GM19452 (cell line): Measurements from ENCODE around the gene PRKCH.
"Not testable (repeated sequence)": the region's sequence is repeated elsewhere in the genome, so short reads cannot be mapped to it uniquely, and the experiment has no call there.

ENCODE experiments used
- ATAC-seq: cut with Tn5 transposase; IDR thresholded peaks from one replicate; pipeline ENCODE4 v1.9.1; 2021; ENCODE audit not compliant: unreplicated experiment

PRKCH gene

DNA sequence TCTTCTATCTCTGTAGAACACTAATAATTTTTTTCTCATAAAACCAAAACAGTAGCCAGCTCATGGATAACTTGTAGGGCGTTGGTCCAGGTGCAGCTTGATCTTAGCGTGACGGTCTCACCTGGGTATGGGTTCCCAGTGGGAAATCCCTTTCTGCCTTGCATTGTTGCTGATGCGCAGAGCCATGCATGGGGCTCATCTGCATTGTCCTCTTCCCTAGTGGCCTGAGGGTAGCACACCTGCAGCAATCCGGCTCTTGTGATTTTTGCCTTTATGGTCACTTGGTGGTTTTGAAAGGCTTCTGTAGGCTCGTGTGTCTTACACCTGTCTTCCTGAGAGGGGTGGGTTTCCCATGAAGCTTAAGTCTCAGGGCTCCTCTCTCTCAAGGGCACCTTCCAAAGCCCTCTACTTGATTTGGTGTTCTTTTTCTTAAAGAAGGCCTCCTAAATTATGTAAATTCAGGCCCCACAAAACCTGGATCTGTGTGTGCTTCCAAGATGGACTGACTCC lies 130.6 kb downstream of the PRKCH start:
- no peak for ATAC-seq

DNA sequence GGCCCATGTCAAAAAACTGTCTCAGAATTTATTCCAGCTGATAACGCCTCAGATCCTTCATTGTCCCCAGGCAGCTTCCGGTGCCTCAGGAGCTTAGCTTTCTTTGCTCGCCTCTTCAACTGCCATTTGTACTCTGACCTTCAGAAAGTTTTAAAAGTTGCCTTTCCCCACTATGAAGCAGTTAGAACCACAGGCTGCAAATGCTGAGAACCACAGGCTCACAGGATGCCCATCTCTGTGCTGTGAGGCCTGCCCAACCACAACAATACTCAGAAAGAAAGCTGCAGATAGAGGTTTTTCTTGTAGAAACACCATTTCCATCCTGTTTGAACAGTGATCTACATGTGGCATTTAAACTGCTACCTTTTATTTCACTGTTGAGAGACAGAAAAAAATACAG lies 131.1 kb downstream of the PRKCH start:
- no peak for ATAC-seq

DNA sequence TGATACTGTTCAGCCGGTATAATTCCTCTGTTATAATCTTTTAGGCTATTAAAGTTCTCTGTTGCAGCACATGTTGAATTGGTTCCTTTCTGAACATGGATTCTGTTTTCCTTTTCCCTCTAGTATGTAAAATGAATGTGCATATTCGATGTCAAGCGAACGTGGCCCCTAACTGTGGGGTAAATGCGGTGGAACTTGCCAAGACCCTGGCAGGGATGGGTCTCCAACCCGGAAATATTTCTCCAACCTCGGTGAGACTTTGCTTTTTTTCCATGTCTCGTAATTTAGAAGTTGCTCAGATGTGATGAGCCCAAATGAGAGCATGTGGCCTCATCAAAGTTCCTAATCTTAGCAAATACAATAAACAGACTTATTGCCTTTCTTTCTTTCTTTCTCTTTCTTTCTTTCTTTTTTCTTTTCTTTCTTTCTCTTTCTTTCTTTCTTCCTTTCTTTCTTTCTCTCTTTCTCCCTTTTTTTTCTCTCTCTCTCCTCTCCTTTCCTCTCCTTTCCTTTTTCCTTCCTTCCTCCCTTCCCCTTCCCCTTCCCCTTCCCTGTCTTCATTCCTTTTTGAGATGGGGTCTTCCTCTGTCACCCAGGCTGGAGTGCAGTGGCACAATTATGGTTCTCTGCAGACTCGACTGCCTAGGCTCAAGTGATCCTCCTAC lies 131.9 kb downstream of the PRKCH start:
- no peak for ATAC-seq

DNA sequence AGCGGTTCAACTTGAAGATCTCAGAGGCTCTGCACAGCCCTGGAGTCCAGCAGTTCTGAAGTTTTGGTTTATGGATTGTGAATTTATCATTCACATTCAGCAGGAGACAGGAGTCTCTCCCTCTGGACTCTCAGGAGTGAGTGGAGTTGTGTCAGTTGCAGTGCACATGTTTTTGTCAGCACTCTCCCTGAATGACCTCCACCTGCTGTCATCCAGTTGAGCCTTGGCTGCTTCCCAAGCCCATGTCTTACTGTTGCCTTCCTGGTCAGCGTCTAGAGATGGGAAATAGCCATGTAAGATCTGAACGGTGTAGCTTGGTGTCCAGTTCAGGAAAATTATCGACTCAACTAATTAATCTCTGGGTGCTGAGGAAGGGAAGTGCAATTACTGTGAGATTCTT lies 133.2 kb downstream of the PRKCH start:
- no peak for ATAC-seq

DNA sequence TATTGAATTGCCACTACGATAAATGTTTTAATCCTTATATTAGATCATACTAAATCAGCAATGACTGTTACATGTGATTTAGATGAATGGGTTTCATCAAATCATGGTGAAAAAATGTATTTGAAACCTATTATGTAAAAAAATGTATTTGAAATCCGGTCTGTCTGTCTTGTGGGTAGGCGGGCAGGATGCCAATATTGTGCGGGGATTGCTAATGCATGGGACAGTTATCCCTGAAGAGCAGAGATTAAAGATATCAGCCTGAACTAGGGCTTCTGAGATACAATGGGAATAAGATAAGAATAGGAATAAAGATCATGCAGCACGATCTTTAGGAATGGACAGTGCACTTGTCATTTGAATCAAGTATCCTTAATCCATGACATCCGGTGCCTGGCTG lies 134.0 kb downstream of the PRKCH start:
- ATAC-seq: no peak

DNA sequence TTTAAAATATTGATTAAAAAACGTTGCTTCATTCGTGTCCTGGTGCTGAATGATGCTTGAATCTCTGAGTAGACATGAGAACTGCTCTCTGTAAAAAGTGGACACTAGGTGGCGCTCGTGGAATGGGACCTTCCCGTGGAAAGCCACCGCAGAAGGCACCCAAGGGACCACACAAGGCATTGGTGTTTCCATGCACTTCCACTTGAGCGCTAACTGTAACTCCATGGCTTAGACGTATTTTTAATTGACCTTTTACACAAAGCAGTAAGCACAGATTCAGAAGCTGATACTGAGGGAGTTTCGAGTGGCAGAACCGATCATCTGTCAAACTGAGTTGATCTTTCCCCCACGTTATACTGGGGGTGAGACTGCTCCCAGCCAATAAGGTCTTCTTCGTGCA lies 135.3 kb downstream of the PRKCH start:
- peak; percentile 77 for ATAC-seq

DNA sequence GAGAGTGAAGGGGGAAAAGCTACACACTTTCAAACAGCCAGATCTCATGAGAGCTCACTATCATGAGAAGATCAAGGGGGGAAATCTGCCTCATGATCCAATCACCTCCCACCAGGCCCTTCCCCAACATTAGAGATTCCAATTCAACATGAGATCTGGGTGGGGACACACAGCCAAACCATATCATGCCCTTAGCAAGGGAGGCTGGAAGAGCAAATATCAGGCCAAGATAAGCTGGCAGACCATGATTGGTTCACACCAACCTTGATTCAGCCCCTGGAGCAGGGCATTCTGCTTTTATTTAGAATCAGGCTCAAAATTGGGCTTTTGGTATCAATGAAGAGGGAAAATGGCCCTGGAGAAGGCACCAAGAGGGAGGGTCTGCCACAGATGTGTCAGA lies 137.4 kb downstream of the PRKCH start:
- ATAC-seq: no peak

DNA sequence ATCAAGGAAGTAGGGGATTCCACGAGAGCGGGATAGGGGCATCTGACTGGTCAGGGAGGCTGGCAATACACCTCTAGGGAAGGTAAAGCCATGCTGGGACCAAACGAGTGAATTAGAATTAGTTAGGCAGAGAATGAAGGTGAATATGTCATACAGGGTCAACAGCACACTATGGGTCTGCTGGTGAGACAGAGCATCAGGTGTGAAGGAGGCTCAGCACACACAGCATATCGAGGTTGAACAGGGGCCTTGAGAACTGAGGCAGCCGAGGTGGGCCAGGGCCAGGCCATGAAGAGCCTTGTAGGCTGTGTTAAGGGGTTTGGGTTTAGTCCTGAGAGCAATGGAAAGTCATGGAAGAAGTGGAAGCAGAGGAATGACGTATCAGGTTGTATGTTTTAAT lies 137.8 kb downstream of the PRKCH start:
- no peak for ATAC-seq

DNA sequence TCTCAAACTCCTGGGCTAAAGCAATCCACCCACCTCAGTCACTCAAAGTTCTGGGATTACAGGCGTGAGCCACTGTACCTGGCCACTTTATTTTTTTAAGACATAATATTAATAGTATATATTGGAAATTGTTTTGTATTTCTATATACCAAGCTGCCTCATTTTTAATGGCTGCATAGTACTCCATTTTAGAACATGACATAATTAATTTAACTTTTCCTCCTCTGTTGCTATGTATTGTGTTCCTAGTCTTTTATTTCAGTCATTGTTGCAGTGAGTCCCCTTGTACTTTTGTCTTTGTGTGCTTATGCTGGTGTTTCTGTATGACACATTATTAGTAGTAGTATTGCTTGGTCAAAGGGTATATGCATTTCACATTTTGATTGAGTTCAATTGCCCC lies 138.7 kb downstream of the PRKCH start:
- ATAC-seq: no peak

DNA sequence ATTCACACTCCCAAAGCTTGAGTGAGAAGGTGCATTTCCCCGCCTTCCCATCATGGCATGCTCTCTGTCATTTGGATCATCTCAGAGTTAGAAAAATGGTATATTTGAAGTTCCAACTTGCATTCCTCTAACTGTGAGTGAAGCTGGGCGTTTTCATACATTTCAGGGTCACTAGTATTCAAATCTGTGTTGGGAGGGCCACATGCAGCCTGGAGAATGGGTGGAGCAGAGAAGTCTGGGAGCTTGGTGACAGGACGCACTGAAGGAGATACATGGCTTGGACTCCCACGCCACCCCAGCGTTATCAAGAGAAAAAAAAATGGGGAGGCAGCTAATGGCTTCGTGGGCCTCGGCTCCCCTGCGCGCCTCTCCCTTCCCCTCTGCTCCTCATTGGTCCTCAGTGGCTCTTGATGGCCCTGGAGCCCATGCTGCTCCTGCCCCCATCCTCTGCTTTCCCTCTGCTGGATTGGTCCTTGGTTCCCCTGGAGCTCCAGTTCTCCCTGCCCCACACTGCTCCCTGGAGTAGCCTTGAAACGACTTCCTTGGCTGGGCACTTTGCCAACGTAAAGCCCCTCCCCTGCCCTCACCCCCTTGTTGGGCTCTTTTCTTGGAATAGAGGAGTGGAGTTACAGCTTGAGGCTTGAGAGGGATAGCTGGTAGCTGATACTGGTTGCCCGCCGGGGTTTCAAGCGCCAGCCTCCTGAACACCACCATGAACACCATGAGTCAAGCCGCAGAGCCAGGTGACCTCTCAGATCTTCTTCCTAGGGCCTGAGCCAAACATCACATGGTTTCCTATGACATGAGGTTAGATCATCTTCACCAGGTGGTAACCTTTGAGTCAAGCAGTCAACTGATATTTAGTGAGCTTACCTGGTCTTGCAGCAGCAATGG lies 139.6 kb downstream of the PRKCH start:
- ATAC-seq: no peak

DNA sequence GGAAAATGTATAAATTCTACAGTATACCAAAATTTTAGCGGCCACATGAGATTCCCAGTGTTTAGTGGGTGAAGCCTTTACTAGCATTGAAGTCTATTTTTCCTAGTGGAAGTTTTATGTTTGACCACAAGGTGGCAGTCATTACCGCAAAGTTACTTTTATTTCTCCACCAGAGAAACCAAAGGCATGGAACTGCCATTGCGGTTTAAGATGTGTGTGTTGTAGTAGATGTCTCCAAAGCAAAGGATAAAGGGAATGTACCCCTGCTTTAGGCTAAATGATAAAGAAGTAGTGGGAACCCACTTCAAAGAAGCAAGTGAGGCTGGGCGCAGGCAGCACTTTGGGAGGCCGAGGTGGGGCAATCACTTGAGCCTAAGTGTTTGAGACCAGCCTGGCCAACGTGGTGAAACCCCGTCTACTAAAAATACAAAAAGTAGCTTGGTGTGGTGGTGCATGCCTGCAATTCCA lies 140.5 kb downstream of the PRKCH start:
- ATAC-seq: no peak

DNA sequence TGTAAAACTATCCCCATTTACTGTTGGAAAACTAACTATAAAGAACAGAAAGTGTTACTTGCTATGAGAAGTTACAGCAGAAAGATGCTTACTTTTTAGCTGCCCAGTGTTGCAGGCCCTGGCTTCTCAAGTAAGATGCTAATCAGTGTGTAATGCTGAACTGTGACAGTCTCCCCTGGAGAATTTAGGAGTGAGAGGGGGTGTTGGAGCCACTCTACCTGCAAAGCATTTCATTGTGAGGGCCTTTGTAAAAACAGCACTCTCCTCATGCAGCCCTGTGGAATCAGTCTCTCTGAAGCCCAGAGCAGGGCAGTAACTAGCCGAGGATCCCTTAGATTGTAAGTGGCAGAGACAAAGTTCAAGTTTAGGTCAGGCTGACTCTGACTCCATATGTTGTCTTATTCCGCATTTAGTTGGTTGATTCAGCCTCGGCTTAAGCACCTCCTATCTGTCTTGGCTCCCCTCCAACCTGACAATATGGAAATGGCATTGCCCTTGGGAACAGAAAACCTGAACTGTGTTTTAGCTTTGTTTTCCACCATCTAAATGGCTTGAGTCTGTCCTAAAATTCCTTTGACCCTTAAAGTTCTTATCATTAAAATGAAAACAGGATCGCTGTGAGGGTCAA lies 141.3 kb downstream of the PRKCH start:
- ATAC-seq: no peak

DNA sequence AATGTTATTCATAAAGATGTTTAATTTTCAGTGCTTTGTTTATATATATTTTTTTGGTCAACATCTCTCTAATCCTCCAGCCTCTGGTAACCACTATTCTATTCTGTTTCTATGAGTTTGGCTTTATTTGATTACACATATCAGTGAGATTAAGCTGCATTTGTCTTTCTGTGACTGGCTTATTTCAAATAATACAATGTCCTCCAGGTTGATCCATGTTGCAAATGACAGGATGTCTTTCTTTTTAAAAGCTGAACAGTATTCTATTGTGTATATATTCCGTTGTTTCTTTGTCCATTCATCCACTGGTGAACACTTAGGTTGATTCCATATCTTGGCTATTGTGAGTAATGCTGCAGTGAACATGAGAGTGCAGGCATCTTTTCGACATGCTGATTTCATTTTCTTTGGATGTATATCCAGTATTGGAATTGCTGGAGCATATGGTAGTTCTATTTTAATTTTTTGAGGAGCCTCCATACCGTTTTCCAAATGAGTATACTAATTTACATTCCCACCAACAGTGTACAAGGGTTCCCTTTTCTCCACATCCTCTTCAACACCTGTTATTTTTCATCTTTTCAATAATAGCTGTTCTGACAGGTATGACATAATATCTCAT lies 142.4 kb downstream of the PRKCH start:
- no peak for ATAC-seq

DNA sequence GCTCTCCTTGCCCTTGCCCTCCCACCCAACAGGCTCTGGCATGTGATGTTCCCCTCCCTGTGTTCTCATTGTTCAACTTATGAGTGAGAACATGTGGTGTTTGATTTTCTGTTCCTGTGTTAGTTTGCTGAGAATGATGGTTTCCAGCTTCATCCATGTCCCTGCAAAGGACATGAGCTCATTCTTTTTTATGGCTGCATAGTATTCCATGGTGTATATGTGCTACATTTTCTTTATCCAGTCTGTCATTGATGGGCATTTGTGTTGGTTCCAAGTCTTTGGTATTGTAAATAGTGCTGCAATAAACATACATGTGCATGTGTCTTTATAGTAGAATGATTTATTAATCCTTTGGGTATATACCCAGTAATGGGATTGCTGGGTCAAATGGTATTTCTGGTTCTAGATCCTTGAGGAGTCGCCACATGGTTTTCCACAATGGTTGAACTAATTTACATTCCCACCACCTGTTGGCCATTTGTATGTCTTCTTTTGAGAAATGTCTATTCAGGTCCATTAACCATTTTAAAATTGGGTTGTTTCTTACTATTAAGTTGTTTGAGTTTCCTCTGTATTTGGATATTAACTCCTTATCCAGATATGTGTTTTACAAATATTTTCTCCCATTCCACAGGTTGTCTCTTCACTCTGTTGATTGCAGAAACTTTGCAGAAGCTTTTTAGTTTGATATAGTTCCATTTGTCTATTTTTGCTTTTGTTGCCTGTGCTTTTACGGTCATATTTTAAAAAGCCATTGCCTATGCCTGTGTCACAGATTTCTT lies 143.4 kb downstream of the PRKCH start:
- not testable (repeated sequence) for ATAC-seq

DNA sequence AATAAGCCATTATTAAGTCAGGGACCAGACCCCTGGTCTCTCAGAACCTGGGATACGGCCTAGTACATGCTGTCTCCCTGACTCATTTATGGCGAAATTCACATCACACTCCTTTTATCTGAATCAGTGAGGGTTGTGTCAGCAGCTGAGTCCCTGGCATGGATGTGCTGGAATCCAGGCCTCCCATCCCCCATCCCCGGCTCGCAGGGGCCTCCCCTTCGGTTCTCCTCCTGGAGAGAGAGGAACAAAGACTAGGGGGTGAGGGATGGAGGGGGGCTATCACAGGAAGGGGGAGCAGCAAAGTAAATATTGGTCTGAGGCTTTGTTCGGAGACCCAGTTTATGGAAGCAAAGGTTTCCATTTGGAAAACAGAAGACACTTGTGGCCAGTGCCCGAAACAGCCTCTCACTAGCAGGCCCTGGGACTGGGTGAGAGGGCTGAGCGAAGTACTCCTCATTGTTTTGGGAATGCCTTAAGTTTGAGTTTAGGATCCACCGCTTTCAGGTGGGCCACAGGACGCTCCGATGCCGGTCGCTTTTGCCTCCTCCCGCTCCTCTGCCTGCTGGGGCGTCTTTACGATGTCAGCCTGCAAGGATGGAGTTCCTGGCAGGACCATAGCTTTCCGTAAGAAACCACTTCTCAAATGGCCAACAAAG lies 145.0 kb downstream of the PRKCH start:
- no peak for ATAC-seq

DNA sequence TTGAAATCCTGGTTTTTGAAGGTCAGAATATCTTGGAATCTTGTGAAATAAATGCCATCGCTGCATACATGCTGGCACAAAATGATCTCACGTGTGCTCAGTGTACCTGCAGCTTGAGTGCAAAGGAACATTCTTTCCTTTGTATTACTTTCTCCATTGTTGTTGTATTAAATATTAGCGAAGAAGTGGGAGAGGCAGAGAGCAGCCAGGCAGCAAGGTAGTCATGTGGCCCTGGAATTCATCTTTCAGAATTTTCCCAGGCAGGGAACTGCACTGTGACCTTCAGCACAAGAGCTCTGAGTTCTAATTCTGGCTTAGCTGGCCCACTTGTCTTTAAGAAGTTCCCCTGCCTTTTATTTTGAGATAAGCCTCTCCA lies 145.5 kb downstream of the PRKCH start:
- no peak for ATAC-seq

DNA sequence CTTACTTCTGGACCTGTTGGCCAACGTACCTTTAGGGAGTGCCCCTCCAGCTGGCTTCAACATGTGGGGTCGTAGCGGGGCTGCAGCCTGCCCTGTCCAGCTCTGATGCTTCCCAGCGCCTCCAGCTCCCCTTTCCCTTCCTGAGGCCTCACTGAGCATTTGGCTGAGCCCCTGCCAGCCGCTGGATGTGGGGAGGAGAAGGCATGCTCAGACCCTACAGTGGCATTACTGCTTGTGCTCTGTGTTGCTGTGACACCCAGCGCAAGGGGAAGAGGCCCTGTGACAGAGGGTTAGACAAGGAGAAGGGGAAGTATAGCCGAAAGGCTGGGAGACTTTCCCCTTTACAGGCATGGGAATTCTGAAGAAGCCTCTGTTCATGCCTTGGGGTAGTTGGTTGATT lies 145.9 kb downstream of the PRKCH start:
- ATAC-seq: no peak

DNA sequence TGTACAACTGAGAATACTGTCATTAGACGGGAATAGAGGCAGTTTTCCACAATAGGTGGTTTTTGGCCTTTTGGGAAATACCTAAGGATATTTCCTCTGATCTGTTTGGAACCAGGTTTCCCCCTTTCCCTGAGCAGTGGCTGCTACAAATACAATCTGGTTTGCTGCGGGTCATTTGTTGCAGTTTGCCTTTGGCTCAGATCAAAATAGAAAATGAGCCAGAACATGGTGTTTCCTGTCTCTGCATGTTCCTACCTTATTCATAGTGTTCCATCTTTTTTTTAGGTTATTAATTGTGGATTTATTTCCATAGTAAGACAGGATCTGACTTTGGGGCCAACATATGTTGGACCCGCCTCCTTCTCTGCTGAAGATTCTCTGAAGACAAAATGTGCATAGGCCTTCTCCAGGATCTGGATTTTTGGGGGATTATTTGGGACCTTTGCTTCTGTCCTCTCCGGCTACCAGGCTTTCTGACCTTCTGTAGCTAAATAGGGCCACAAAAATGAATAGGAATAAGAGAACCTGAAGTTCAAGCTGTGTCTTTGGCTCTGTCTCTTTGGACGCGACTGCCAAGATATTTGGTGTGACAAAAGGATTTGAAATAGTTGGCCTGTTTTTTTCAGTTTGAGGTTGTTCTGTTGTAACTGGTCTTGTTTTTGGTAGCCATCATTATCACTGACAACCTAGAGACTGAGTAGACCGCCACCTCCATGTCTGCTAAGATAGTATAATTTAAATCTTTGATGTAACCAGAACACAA lies 146.9 kb downstream of the PRKCH start:
- ATAC-seq: no peak

DNA sequence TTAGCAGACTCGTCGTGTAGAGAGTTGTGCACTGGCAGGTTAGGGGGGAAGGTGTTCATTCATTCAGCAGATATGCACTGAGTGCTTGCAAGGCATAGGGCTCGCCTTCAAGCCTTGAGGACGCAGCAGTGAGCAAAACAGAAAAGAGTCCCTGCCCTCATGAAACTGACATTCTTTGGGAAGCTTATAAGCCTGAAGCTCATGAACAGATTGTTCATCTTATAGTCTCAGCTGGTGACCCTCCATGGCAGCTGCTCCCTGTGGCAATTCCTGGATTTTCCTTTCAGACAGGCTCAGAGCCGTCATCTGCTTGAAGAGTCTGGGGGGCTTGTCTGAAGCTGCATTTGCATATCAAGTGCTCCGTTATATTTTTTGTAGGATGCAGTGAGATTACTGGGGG lies 148.4 kb downstream of the PRKCH start:
- ATAC-seq: no peak
